Panc1 (cell line): ENCODE measurements around the gene ATG2B. TPM values are rescaled to one million over a fixed set of nuclear protein-coding genes. Genes with fewer than 3 reads are reported as not detected.

Source experiments
- ATAC-seq: fragments of 200-7000 bp; cut with Tn5 transposase; 2 replicates; pipeline ENCODE4 v1.9.1; 2020; ENCODE audit warnings: mild to moderate bottlenecking, moderate library complexity
- Bru-seq: library from RNA; stranded (reverse); fragments of 400-500 nt; gene quantifications from one replicate; lab custom pipeline; 2021; lab: Mats Ljungman, UMichigan
- BruChase-seq, 2 experiments: library from RNA; stranded (reverse); fragments of 400-500 nt; gene quantifications; one replicate each; lab custom pipeline; 2021; lab: Mats Ljungman, UMichigan
- BruUV-seq: library from RNA; stranded (reverse); fragments of 400-500 nt; replicated peaks from 2 replicates; lab custom pipeline; 2021; lab: Mats Ljungman, UMichigan
- CTCF ChIA-PET: fragments of 300-600 bp; sonication (Branson Sonifier 250); formaldehyde crosslinking; loops from one replicate; lab custom pipeline; 2022; ENCODE audit warnings: antibody characterized with exemption; lab: Charles Lee
- POLR2A ChIA-PET: fragments of 300-600 bp; sonication (Branson Sonifier 250); formaldehyde crosslinking; loops from one replicate; lab custom pipeline; 2022; ENCODE audit warnings: antibody characterized with exemption; lab: Charles Lee
- DNase-seq: peaks from one replicate; pipeline ENCODE4 v3.0.0-alpha.2; 2010; ENCODE audit warnings: low read depth, low spot score
- H3K27ac ChIP-seq: 2 replicates; pipeline ENCODE4 v1.5.1; 2011; ENCODE audit warnings: mild to moderate bottlenecking, low read length, inconsistent platforms
- H3K27me3 ChIP-seq: fragments of 200-500 bp; sonication (Bioruptor generic); 2 replicates; pipeline ENCODE4 v1.6.0; 2014; ENCODE audit warnings: low read length, inconsistent platforms; ENCODE audit not compliant: control insufficient read depth, insufficient read depth
- H3K36me3 ChIP-seq: fragments of 200-500 bp; sonication (Bioruptor generic); 2 replicates; pipeline ENCODE4 v1.5.1; 2014; ENCODE audit warnings: inconsistent platforms, mild to moderate bottlenecking, low read length, moderate library complexity; ENCODE audit not compliant: control insufficient read depth, insufficient read depth
- H3K4me1 ChIP-seq: 2 replicates; pipeline ENCODE4 v1.5.1; 2011; ENCODE audit warnings: inconsistent platforms, mild to moderate bottlenecking, low read length, moderate library complexity; ENCODE audit not compliant: control insufficient read depth, insufficient read depth
- H3K4me3 ChIP-seq, 2 experiments: 2 replicates each; pipeline ENCODE4 v1.5.1; 2011 to 2012; ENCODE audit warnings: low read depth in 2 of 2, low read length in 2 of 2, mild to moderate bottlenecking in 2 of 2, inconsistent platforms in 1 of 2, moderate library complexity in 1 of 2
- H3K9me3 ChIP-seq: fragments of 200-500 bp; sonication (Bioruptor generic); 2 replicates; pipeline ENCODE4 v1.5.1; 2014; ENCODE audit warnings: low read depth, mild to moderate bottlenecking, inconsistent platforms, low read length, moderate library complexity; ENCODE audit not compliant: control insufficient read depth, insufficient read depth
- POLR2AphosphoS5 ChIP-seq: IDR thresholded peaks from 2 replicates; pipeline ENCODE4 v1.6.1; 2012; ENCODE audit warnings: mild to moderate bottlenecking, low read depth, low read length, moderate library complexity
- SIN3A ChIP-seq: IDR thresholded peaks from 2 replicates; pipeline ENCODE4 v1.6.1; 2012; ENCODE audit warnings: low read depth, mild to moderate bottlenecking, low read length, moderate library complexity, borderline replicate concordance; ENCODE audit not compliant: insufficient read depth
- TCF7L2 ChIP-seq: IDR thresholded peaks from 2 replicates; pipeline ENCODE4 v1.6.1; 2011; ENCODE audit warnings: mild to moderate bottlenecking, low read depth, low read length, inconsistent platforms
- in situ Hi-C: cut with HindIII; loops from 2 replicates; pipeline ENCODE4 v1.10.0; 2016; ENCODE audit warnings: low sequenced_read_pairs, low pct_unique_long_range_greater_than_20kb
- intact Hi-C: fragments of 100-400 bp; cut with micrococcal nuclease; formaldehyde crosslinking; loops from one replicate; pipeline ENCODE4 v1.10.0; 2022; ENCODE audit not compliant: unreplicated experiment
- long read RNA-seq: library from polyadenylated mRNA; unstranded; transcript quantifications from one replicate; pipeline ENCODE4 v2.0.0, GENCODE V29; 2021; ENCODE audit not compliant: unreplicated experiment
- polyA plus RNA-seq: library from polyadenylated mRNA; unstranded; fragments of >200 nt; gene quantifications from one replicate; pipeline ENCODE4 v1.2.1, GENCODE V29; 2012; ENCODE audit warnings: missing spikeins; ENCODE audit not compliant: insufficient read length
- total RNA-seq: library from RNA; stranded (reverse); gene quantifications from one replicate; pipeline ENCODE4 v1.2.1, GENCODE V29; 2021; ENCODE audit not compliant: unreplicated experiment
- TF ChIP-seq, protein P1 (sequence below), 2 experiments: IDR thresholded peaks; 2 replicates each; pipeline ENCODE4 v1.6.1; 2011 to 2012; ENCODE audit warnings: low read depth in 2 of 2, control low read depth in 1 of 2, low read length in 1 of 2, mild to moderate bottlenecking in 1 of 2, moderate library complexity in 1 of 2; ENCODE audit not compliant: insufficient read depth in 1 of 2
- TF ChIP-seq, protein P2 (sequence below): fragments of 450-650 bp; IDR thresholded peaks from 2 replicates; pipeline ENCODE4 v1.5.1; 2017; ENCODE audit warnings: mild to moderate bottlenecking

Gene ATG2B, protein sequence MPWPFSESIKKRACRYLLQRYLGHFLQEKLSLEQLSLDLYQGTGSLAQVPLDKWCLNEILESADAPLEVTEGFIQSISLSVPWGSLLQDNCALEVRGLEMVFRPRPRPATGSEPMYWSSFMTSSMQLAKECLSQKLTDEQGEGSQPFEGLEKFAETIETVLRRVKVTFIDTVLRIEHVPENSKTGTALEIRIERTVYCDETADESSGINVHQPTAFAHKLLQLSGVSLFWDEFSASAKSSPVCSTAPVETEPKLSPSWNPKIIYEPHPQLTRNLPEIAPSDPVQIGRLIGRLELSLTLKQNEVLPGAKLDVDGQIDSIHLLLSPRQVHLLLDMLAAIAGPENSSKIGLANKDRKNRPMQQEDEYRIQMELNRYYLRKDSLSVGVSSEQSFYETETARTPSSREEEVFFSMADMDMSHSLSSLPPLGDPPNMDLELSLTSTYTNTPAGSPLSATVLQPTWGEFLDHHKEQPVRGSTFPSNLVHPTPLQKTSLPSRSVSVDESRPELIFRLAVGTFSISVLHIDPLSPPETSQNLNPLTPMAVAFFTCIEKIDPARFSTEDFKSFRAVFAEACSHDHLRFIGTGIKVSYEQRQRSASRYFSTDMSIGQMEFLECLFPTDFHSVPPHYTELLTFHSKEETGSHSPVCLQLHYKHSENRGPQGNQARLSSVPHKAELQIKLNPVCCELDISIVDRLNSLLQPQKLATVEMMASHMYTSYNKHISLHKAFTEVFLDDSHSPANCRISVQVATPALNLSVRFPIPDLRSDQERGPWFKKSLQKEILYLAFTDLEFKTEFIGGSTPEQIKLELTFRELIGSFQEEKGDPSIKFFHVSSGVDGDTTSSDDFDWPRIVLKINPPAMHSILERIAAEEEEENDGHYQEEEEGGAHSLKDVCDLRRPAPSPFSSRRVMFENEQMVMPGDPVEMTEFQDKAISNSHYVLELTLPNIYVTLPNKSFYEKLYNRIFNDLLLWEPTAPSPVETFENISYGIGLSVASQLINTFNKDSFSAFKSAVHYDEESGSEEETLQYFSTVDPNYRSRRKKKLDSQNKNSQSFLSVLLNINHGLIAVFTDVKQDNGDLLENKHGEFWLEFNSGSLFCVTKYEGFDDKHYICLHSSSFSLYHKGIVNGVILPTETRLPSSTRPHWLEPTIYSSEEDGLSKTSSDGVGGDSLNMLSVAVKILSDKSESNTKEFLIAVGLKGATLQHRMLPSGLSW (N-terminal part only)
- total RNA-seq (2.6 TPM), Bru-seq, nascent RNA (percentile 56 among the genes with signal in this experiment), BruChase-seq, experiment 1, labeled RNA remaining after a 2-hour chase (percentile 59 among the genes with signal in this experiment), BruChase-seq, experiment 2, labeled RNA remaining after a 6-hour chase (percentile 55 among the genes with signal in this experiment)
- 2.4 TPM for polyA plus RNA-seq
- long read RNA-seq, full-length matches to known transcripts = 1 of 4 reads
- long read RNA-seq, partial matches to known transcripts = 1 of 4 reads
- long read RNA-seq, other reads (novel, unspliced or antisense) = 2 of 4 reads

DNA sequence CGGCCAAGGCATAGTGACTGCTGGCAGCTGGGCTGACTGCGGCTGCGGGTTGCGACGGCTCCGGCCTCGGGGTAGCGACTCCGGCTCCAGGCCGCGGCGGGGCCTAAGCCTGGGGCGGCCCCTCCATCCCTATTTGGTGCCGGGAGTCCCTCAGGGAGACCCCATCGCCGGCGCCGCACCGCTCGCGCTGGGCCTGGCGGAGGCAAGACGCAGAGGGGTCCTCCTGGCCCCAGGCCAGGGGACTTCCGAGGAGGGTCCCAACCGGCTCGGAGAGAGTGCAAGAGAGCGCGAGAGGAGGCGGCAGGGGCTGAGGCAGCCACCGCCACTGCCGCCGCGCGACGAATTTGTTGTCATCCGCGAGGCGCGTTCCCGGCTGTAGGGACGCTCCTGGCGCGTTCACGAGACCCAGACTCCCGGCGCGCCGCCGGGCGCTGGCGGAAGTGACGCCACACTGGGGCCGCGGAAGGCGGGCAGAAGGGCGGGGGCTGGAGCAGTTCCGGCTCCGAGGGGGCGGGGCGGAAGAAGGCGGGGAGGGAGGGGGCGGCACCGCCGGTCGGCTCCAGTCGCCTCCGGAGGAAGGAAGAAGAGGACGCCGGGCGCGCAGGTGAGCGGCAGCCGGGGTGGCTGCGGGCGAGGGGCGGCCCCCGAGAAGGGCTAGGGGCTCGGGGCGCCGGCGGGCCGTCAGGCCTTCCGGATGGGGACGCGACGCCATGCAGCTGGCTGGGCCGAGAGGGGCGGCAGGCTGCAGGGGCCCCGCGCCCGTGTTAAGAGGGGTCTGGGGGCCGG, at the start of gene ATG2B, which contains the start of gene GSKIP:
Gene ATG2B, minus strand, starts transcription at position 377 of the 786 bp plus-strand sequence. Its CDS starts 365 bp downstream, at position 12.
Gene GSKIP, plus strand, starts transcription at position 562 of the 786 bp plus-strand sequence. CDS start 18,722 bp downstream, outside the sequence.
- Histone ChIP-seq H3K27me3 (no peaks in the 10 kb centered on the region), H3K36me3 (peaks cover 8% of the 10 kb centered on the region; the same call in 1 of the 2 replicates), H3K9me3 (no peaks in the 10 kb centered on the region), H3K4me1 (peaks cover 9% of the 10 kb centered on the region), H3K4me3 (peak within 1 kb of the TSS; percentile 86 to 91), H3K27ac (peak within 1 kb of the TSS; percentile 66)
- CTCF ChIA-PET = no interaction called here
- in situ Hi-C loops = no loop called here
- POLR2A ChIA-PET = interaction anchor here (0.5 kb wide), 1 partner anchor 847 kb away, joined by 8 read pairs; the partner anchor contains the start of gene SYNE3
- DNase-seq (peak; percentile 41), ATAC-seq (peak; percentile 96)
- BruUV-seq = no TSS peak
- TF ChIP-seq, protein P1, sequence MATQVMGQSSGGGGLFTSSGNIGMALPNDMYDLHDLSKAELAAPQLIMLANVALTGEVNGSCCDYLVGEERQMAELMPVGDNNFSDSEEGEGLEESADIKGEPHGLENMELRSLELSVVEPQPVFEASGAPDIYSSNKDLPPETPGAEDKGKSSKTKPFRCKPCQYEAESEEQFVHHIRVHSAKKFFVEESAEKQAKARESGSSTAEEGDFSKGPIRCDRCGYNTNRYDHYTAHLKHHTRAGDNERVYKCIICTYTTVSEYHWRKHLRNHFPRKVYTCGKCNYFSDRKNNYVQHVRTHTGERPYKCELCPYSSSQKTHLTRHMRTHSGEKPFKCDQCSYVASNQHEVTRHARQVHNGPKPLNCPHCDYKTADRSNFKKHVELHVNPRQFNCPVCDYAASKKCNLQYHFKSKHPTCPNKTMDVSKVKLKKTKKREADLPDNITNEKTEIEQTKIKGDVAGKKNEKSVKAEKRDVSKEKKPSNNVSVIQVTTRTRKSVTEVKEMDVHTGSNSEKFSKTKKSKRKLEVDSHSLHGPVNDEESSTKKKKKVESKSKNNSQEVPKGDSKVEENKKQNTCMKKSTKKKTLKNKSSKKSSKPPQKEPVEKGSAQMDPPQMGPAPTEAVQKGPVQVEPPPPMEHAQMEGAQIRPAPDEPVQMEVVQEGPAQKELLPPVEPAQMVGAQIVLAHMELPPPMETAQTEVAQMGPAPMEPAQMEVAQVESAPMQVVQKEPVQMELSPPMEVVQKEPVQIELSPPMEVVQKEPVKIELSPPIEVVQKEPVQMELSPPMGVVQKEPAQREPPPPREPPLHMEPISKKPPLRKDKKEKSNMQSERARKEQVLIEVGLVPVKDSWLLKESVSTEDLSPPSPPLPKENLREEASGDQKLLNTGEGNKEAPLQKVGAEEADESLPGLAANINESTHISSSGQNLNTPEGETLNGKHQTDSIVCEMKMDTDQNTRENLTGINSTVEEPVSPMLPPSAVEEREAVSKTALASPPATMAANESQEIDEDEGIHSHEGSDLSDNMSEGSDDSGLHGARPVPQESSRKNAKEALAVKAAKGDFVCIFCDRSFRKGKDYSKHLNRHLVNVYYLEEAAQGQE (IDR thresholded peaks at IDR 0.05; ENCODE audit: insufficient read depth in 1 of 2, low read depth in 2 of 2, low read length in 1 of 2) = no peak
- TF ChIP-seq, protein P2, sequence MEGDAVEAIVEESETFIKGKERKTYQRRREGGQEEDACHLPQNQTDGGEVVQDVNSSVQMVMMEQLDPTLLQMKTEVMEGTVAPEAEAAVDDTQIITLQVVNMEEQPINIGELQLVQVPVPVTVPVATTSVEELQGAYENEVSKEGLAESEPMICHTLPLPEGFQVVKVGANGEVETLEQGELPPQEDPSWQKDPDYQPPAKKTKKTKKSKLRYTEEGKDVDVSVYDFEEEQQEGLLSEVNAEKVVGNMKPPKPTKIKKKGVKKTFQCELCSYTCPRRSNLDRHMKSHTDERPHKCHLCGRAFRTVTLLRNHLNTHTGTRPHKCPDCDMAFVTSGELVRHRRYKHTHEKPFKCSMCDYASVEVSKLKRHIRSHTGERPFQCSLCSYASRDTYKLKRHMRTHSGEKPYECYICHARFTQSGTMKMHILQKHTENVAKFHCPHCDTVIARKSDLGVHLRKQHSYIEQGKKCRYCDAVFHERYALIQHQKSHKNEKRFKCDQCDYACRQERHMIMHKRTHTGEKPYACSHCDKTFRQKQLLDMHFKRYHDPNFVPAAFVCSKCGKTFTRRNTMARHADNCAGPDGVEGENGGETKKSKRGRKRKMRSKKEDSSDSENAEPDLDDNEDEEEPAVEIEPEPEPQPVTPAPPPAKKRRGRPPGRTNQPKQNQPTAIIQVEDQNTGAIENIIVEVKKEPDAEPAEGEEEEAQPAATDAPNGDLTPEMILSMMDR = no peak
- TF ChIP-seq POLR2AphosphoS5 = no peak
- TF ChIP-seq SIN3A = no peak
- TF ChIP-seq TCF7L2 = no peak
- intact Hi-C loops = no loop called here
